T-cell (primary cell): ENCODE data around the gene CCDC91. TPM values are rescaled to one million over a fixed set of nuclear protein-coding genes. Genes with fewer than 3 reads are reported as not detected.
A peak's percentile ranks its signal among the peaks of the same experiment; 100 is the strongest.
"Not testable (repeated sequence)": the region's sequence is repeated elsewhere in the genome, so short reads cannot be mapped to it uniquely, and the experiment has no call there.

Experiments used
- ATAC-seq, 4 experiments: fragments of 200-7000 bp in 3 of 4; fragments of 150-1000 bp in 1 of 4; cut with Tn5 transposase; replicated peaks in 1 of 4; 1 replicate in 3 of 4; 2 replicates in 1 of 4; pipeline ENCODE4 v1.10.0; 2021; ENCODE audit warnings: moderate library complexity in 3 of 4, mild to moderate bottlenecking in 2 of 4, moderate number of reproducible peaks in 1 of 4
- CTCF ChIA-PET, 2 donors: fragments of 300-600 bp; sonication (Branson Sonifier 250); formaldehyde crosslinking; loops; one replicate each; lab custom pipeline; 2022; ENCODE audit warnings: antibody characterized with exemption in 2 of 2; lab: Charles Lee
- POLR2A ChIA-PET, 2 donors: fragments of 300-600 bp; sonication (Branson Sonifier 250); formaldehyde crosslinking; loops; one replicate each; lab custom pipeline; 2022; ENCODE audit warnings: antibody characterized with exemption in 2 of 2; lab: Charles Lee
- DNase-seq, 35 experiments: peaks; one replicate each; pipeline versions ENCODE4 v3.0.0 to v3.0.0-alpha.2; 2013 to 2023
- H3K27ac ChIP-seq: one replicate; pipeline ENCODE4 v1.5.1; 2013; ENCODE audit warnings: low read length
- H3K27me3 ChIP-seq, 2 experiments: replicated peaks in 1 of 2; 1 replicate in 1 of 2; 2 replicates in 1 of 2; pipeline versions ENCODE4 v1.6.1 to v1.7.0; 2013; ENCODE audit warnings: low read length in 1 of 2, mixed read lengths in 1 of 2; ENCODE audit not compliant: control insufficient read depth in 2 of 2, insufficient read depth in 2 of 2; ENCODE audit errors: extremely low read depth in 1 of 2
- H3K36me3 ChIP-seq, 2 donors: 1 replicate in 1 of 2; 2 replicates in 1 of 2; pipeline versions ENCODE4 v1.6.1 to v1.7.0; 2013; ENCODE audit warnings: low read length in 1 of 2; ENCODE audit not compliant: control insufficient read depth in 2 of 2, insufficient read depth in 1 of 2; ENCODE audit errors: extremely low read depth in 1 of 2
- H3K4me1 ChIP-seq, 2 experiments: 1 replicate in 1 of 2; 2 replicates in 1 of 2; pipeline versions ENCODE4 v1.6.1 to v1.7.0; 2013; ENCODE audit warnings: low read length in 2 of 2, mixed read lengths in 1 of 2; ENCODE audit not compliant: insufficient read depth in 2 of 2, control insufficient read depth in 1 of 2; ENCODE audit errors: extremely low read depth in 1 of 2
- H3K4me3 ChIP-seq, 2 donors: 1 replicate in 1 of 2; 2 replicates in 1 of 2; pipeline versions ENCODE4 v1.5.1 to v1.7.0; 2013; ENCODE audit warnings: mild to moderate bottlenecking in 2 of 2, low read length in 1 of 2, moderate library complexity in 1 of 2; ENCODE audit not compliant: control insufficient read depth in 1 of 2; ENCODE audit errors: extremely low read depth in 1 of 2
- H3K9me3 ChIP-seq: 2 replicates; pipeline ENCODE4 v1.7.0; 2013
- H3K27ac Mint-ChIP-seq, 2 donors: one replicate each; pipeline ENCODE4 v1.8.0; 2020 to 2021; ENCODE audit warnings: mild to moderate bottlenecking in 2 of 2, mixed read lengths in 2 of 2
- H3K27me3 Mint-ChIP-seq, 2 donors: one replicate each; pipeline ENCODE4 v1.8.0; 2021 to 2022; ENCODE audit warnings: mixed read lengths in 2 of 2
- H3K36me3 Mint-ChIP-seq: one replicate; pipeline ENCODE4 v1.8.0; 2021; ENCODE audit warnings: mixed read lengths
- H3K4me1 Mint-ChIP-seq, 3 donors: one replicate each; pipeline ENCODE4 v1.8.0; 2020 to 2022; ENCODE audit warnings: mixed read lengths in 3 of 3, mild to moderate bottlenecking in 1 of 3
- H3K4me3 Mint-ChIP-seq, 3 donors: one replicate each; pipeline ENCODE4 v1.8.0; 2020 to 2022; ENCODE audit warnings: mild to moderate bottlenecking in 3 of 3, mixed read lengths in 3 of 3, moderate library complexity in 3 of 3
- H3K9me3 Mint-ChIP-seq, 3 donors: one replicate each; pipeline ENCODE4 v1.8.0; 2020 to 2022; ENCODE audit warnings: mixed read lengths in 3 of 3
- WGBS: methylation state at CpG from one replicate; pipeline ENCODE4 v1.1.5; 2013; ENCODE audit warnings: missing lambda C conversion rate; ENCODE audit not compliant: insufficient coverage; 5-methylcytosine and 5-hydroxymethylcytosine counted together
- total RNA-seq, 35 experiments: library from RNA in 6 of 35; stranded (reverse) in 6 of 35; fragments of 120-200 nt in 1 of 35; gene quantifications; one replicate each; pipeline versions ENCODE4 v1.2.1 to v1.2.4 and lab custom pipeline; 2013 to 2026

Gene CCDC91
- total RNA-seq, 5 donors from 2014 or later (not counting 1 experiment from before 2014, with no cell fraction given): 65.7 to 73.0 (median 68.7) TPM

DNA sequence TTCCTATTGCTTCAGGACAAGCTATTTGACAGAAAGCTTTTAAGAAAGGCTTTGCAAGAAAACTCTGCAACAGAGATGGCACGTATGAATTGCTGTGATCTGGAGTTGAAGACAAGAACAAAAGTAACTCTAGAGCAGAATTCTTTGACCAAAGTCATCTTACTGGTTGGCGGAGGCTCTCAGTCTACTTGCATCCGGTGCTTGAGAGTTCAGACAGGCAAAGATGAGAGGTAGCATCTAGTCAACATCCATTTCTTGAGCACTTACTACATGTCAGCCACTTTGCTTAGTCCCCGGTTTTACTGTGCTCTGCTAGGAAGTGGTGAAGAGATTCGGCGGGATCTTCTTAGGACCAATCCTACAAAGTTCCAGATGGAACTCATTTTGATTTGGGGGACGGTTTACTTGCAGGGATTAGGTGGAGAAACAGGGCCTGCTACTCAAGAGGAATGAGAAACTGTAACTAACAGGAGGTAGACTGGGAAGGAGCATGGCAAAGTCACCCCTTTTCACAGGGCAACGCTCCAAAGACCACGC is 404 bp upstream of the CCDC91 start:
- WGBS: 58% methylated on average over 6 of the region's 9 CpGs
- H3K27ac Mint-ChIP-seq: peak overlapping the region; percentile 94 to 98

DNA sequence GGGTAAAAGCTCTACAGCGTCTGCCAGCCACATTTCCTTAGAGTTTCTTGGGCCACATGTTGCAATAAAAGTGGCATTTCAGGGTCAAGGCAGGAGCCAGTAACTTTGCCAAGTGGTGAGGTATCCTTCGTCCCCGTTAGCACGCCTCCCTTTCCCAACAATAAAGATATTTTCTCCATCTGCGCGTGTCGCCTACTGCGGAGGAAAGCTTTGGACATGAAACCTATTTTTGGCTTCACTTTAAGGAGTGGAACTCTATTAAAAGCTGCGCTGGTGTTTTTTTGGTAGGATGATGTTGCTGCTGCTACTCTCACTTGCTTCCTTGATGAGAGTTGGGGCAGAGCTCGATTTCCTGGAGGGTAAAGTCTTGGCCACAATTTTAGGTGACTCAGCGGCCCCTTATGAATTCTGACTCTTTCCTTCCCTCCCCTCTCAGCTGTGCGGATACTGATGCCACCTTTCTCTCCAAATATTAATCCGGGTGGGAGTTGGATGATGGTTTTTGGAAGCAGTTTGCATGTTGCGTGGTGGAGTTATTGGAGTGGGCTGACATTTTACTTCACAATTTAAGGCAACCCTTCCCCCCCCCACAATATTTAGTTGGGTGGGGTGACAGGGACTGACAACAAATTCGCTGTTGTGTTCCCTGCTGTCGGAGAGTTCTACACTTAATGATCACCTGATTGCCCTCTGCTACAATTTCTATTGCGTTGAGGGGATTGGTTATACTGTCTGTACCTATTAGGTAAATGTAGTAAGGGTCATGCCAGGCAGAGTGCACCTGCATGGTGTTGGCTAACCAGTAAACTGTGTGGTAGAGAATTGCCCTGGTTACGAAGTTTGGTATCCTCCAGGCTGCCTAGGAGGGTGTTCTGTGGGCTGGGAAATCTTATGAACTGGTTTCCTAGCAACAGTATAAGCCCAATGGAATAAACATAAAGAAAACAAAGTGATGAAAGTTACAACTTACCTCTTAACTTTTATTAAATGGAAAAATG is 1.1 kb downstream of the CCDC91 start:
- H3K4me1 ChIP-seq: peaks cover 17 to 18% of the 10 kb centered on the region in 2 experiments
- WGBS: 0% methylated on average over 1 of the region's 18 CpGs
- Mint-ChIP-seq H3K27me3 (no peaks in the 10 kb centered on the region), H3K4me3 (peak overlapping the region; percentile 94 to 97 (median 97)), H3K36me3 (peaks cover 24% of the 10 kb centered on the region), H3K27ac (peak overlapping the region; percentile 94 to 98), H3K4me1 (peaks cover 72 to 75% (median 74%) of the 10 kb centered on the region in 3 donors), H3K9me3 (peaks cover 0 to 6% (median 4%) of the 10 kb centered on the region in 3 donors)
- no peaks in the 10 kb centered on the region for H3K9me3 ChIP-seq
- H3K27ac ChIP-seq: peak overlapping the region; percentile 96
- POLR2A ChIA-PET: interaction anchor here (0.6 to 1.2 kb wide), 13 partner anchors 16 to 1346 kb away, joined by 3 to 4 read pairs (median 3); no protein-coding TSS in a partner anchor
- peak overlapping the region; percentile 75 to 77 for H3K4me3 ChIP-seq
- no peaks in the 10 kb centered on the region for H3K27me3 ChIP-seq
- CTCF ChIA-PET: no interaction called here
- ATAC-seq (peak; percentile 5 to 25 (median 17)), DNase-seq (peak in 29 of 35 experiments; percentile 2 to 68 (median 24))
- peaks cover 0 to 3% of the 10 kb centered on the region in 2 donors for H3K36me3 ChIP-seq

More for the DNA sequence above, 404 bp upstream of the CCDC91 start:
- no peaks in the 10 kb centered on the region for H3K27me3 Mint-ChIP-seq
- Histone ChIP-seq H3K4me3 (peak overlapping the region; percentile 75 to 77), H3K27ac (peak overlapping the region; percentile 96), H3K36me3 (peaks cover 0 to 3% of the 10 kb centered on the region in 2 donors), H3K4me1 (peaks cover 17 to 18% of the 10 kb centered on the region in 2 experiments), H3K9me3 (no peaks in the 10 kb centered on the region), H3K27me3 (no peaks in the 10 kb centered on the region)
- peaks cover 0 to 6% (median 0%) of the 10 kb centered on the region in 3 donors for H3K9me3 Mint-ChIP-seq
- H3K36me3 Mint-ChIP-seq: peaks cover 19% of the 10 kb centered on the region
- ChIA-PET CTCF (interaction anchor here in 1 of 2 donors (0.5 kb wide), 1 partner anchor 67 kb away, joined by 3 read pairs; no protein-coding TSS in a partner anchor), POLR2A (interaction anchor here in 1 of 2 donors (0.6 kb wide), 2 partner anchors 29 to 148 kb away, joined by 3 to 7 read pairs; no protein-coding TSS in a partner anchor)
- ATAC-seq (peak in 1 of 4 experiments; percentile 13), DNase-seq (peak in 9 of 35 experiments; percentile 0 to 18 (median 3))
- peaks cover 60 to 65% (median 61%) of the 10 kb centered on the region in 3 donors for H3K4me1 Mint-ChIP-seq
- peak overlapping the region; percentile 94 to 97 (median 97) for H3K4me3 Mint-ChIP-seq

- peaks cover 0 to 6% (median 4%) of the 10 kb centered on the region in 3 donors for H3K9me3 Mint-ChIP-seq
- H3K4me3 ChIP-seq: no peak overlapping the region
Measured at GRCh38 chr12:28192125-28192524, 1.9 kb downstream of the CCDC91 start.

DNA sequence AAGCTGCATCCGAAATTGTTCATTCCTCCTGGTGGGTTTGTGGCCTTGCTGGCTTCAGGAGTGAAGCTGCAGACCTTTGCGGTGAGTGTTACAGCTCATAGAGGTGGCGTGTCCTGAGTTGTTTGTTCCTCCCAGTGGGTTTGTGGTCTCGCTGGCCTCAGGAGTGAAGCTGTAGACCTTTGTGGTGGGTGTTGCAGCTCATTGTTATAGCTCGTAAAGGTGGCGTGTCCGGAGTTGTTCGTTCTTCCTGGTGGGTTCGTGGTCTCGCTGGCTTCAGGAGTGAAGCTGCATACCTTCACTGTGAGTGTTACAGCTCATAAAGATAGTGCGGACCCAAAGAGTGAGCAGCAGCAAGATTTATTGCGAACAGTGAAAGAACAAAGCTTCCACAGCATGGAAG is 4.4 kb downstream of the CCDC91 start:
- H3K4me1 Mint-ChIP-seq: peaks cover 59 to 62% (median 60%) of the 10 kb centered on the region in 3 donors
- H3K27ac ChIP-seq, H3K36me3 ChIP-seq, H3K27ac Mint-ChIP-seq, DNase-seq, ATAC-seq, H3K9me3 Mint-ChIP-seq, H3K27me3 ChIP-seq, H3K4me3 Mint-ChIP-seq, H3K27me3 Mint-ChIP-seq, H3K4me3 ChIP-seq, CTCF ChIA-PET, H3K9me3 ChIP-seq: not testable (repeated sequence)
- WGBS: 97% methylated on average over 12 of the region's 12 CpGs
- peaks cover 24% of the 10 kb centered on the region for H3K36me3 Mint-ChIP-seq
- H3K4me1 ChIP-seq: peaks cover 16 to 17% of the 10 kb centered on the region in 2 experiments
- POLR2A ChIA-PET: interaction anchor here in 1 of 2 donors (0.6 kb wide), 1 partner anchor 966 kb away, joined by 3 read pairs; no protein-coding TSS in a partner anchor

More at GRCh38 chr12:28192125-28192524, 1.9 kb downstream of the CCDC91 start:
- CTCF ChIA-PET: interaction anchor here in 1 of 2 donors (0.5 to 1.2 kb wide), 2 partner anchors 125 to 1167 kb away, joined by 3 read pairs; no protein-coding TSS in a partner anchor
- no peaks in the 10 kb centered on the region for H3K27me3 ChIP-seq
- peaks cover 17 to 18% of the 10 kb centered on the region in 2 experiments for H3K4me1 ChIP-seq
- H3K27ac ChIP-seq: peak overlapping the region; percentile 96
- no peaks in the 10 kb centered on the region for H3K9me3 ChIP-seq
- Mint-ChIP-seq H3K27ac (peak overlapping the region; percentile 94 to 98), H3K4me3 (peak overlapping the region; percentile 94 to 97 (median 97)), H3K4me1 (peaks cover 75 to 77% (median 77%) of the 10 kb centered on the region in 3 donors), H3K27me3 (no peaks in the 10 kb centered on the region), H3K36me3 (peaks cover 24% of the 10 kb centered on the region)
- ATAC-seq: no peak
- no peak for DNase-seq
- peaks cover 0 to 3% of the 10 kb centered on the region in 2 donors for H3K36me3 ChIP-seq
- WGBS: 57% methylated on average over 2 of the region's 2 CpGs
- POLR2A ChIA-PET: interaction anchor here (0.5 to 1.2 kb wide), 4 partner anchors 37 to 71 kb away, joined by 3 to 4 read pairs (median 3); no protein-coding TSS in a partner anchor

- 98% methylated on average over 16 of the region's 30 CpGs for WGBS
- H3K9me3 Mint-ChIP-seq, H3K4me3 ChIP-seq, H3K27ac Mint-ChIP-seq, H3K27ac ChIP-seq, ATAC-seq, H3K4me1 ChIP-seq, H3K9me3 ChIP-seq, DNase-seq, H3K4me3 Mint-ChIP-seq, H3K27me3 ChIP-seq, CTCF ChIA-PET, H3K27me3 Mint-ChIP-seq, H3K36me3 ChIP-seq: not testable (repeated sequence)
- POLR2A ChIA-PET: interaction anchor here in 1 of 2 donors (0.7 kb wide), 1 partner anchor 17 kb away, joined by 3 read pairs; no protein-coding TSS in a partner anchor
- peaks cover 21% of the 10 kb centered on the region for H3K36me3 Mint-ChIP-seq
- H3K4me1 Mint-ChIP-seq: peaks cover 39 to 46% (median 40%) of the 10 kb centered on the region in 3 donors
Measured at GRCh38 chr12:28201136-28201535, 10.9 kb downstream of the CCDC91 start.
